HG02798 (cell line): Measurements from ENCODE around the gene GDF2.

Experiments used
- ATAC-seq: cut with Tn5 transposase; IDR thresholded peaks from one replicate; pipeline ENCODE4 v1.9.1; 2021; ENCODE audit warnings: mild to moderate bottlenecking; ENCODE audit not compliant: unreplicated experiment, poor library complexity

The GDF2 gene

DNA sequence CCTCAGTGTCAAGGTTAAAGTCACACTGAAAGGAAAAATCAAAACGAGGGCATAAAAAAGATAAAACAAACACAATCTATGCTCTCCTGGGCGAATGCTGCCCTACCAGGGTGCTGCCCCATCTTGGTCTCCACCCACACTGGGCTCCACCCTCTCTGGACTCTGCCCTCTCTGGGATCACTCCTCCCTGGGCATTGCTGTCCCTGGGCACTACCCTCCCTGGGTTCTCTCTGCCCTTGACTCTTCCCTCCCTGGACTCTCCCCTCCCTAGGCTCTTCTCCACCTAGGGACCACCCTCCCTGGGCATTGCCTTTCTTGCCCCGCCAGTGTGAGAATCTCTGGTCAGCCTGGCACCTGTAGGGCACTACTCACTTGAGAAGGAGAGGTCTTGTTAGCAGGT, 8.6 kb downstream of the GDF2 start:
- no peak for ATAC-seq

DNA sequence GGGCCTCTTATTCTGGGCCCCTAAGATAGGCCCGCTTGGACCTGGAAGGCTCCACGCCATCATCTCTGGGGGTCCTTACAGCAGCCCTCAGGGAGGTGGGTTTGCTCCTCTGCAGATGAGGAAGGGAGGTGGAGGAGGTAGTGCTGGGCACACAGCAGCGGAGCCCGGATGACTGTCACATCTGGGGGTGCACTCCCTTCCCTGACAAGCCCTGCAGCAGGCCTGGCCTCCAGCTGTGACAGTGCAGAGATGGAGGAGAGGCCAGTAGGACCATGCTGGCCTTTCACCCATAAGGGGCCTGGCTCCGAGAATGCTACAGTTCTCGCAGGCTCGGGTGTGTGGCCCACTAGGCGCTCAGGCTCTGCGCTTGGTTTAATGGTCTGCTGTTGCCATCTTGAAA, 9.2 kb downstream of the GDF2 start:
- no peak for ATAC-seq

DNA sequence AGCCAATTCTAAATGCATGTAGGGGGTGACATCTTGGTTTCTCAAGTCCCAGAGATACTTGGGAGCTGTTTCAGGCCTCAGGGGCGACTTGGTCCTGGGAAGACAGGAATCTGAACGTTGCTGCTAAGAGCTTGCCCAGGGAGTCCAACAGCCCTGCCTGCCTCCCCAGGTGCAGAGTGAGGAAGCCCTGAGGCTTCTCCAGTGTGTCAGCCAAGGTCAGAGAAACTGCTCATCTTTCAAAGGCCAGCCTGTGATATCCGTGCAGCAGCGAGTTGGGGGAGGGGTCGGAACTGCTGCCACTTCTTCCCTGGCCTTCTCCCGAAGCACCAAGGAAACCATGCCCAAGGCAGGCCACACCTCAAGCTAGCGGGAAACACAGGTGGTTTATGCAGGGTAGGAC, 9.7 kb downstream of the GDF2 start:
- no peak for ATAC-seq

DNA sequence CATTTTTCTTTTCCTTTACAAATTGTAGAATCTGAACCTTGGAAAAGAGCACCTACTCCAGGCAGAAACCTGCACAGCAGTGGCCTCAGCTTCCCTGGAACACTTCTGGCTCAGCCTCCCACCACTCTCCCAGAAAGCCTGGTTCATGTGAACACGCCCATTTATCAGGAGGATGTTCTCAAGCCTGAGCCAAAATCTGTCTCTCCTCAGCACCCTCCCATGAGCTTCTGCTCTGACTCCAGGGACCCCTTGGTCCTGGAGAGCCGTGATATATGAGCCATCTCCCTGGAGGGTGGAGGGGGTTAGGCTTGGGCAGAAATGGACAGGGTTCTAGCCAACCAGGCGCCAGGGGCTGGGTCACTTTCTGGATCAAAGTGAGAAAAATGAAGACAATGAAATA, 10.1 kb downstream of the GDF2 start:
- ATAC-seq = no peak

DNA sequence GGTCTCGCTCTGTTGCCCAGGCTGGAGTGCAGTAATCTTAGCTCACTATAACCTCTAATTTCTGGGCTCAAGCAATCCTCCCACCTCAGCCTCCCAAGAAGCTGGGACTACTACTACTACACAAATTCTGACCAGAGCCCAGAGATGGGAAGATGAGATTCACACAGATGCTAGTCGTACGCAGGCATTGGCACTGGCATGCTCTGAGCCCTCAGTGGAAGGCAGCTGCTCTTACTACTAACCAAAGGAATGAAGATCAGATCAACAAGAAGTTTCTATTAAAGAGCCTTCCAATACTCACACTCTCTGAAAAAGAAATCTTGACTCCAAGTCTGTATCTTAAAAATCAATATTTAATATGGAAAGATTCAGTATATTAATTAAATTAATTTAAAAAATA, 10.7 kb downstream of the GDF2 start:
- no peak for ATAC-seq

DNA sequence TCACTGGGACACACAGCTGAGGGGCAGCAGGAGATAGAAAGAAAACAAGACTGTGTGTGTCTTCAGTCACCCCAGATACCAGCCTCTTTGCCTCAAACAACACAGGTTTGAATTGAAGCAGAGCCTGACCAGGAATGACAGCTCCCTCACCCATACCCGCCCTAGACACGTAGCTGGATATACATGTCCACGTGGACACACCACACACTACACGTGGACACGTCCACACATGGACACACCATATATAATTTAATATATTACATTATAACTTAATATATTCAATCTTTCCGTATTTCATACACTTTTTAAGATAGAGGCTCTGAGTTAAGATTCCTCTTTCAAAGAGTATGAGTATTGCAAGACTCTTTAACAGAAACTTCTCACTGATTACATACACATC, 11.3 kb downstream of the GDF2 start:
- ATAC-seq = no peak

DNA sequence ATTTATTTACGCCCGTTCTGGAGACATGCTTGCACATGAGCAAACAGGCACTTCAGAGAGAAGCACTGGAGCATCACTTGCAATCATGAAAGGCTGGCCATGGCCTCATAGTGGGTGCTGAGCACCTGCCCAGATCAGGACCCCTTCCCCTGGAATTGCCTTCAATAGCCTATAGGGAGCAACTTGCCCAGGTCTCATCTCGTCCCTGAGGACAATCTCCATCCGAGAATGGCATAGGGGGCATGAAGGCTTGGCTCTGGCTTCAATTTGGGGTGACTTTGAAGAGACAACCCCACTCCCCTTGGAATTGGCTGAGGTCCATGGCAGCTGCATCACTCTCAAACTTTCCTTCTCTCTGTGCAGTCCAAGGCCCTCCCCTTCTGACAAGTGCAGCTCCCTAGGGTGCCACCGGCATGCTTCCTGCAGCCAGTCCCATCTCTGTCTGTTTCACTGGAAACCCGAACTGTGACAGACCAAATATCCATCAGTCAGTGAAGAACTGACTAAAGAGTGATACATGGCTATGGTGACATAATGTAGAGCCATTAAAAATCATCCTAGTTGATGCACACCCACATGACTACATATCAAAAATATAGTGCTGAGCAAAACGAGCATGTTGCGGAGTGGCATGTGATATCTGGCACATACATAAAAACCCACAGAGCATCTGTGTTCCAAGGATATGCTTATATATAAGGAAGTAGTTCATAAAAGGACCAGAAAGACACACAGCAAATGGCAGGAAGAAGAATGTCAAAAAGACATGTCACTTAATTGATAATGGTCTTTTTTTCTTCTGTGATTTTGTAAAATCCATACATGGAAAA, 12.4 kb downstream of the GDF2 start:
- ATAC-seq = no peak

DNA sequence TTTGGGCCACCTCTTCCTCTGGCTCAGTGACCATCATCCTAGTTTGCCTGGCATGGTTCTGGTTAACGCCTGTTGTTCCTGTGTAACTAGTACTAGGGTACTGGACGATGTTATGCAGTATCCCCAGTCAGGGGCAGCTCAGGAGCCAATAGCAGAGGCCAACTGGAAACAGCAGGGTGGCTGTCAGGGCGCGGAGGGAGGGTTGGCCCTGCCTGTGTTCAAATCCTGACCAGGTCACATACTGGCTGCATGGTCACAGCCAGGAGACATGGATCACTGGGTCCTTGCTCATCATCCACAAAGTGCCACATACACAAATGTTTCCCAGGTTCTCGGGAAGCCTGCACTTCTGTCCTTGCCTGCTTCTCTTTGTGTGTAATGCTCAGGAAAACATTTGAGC, 13.7 kb downstream of the GDF2 start:
- ATAC-seq = no peak

DNA sequence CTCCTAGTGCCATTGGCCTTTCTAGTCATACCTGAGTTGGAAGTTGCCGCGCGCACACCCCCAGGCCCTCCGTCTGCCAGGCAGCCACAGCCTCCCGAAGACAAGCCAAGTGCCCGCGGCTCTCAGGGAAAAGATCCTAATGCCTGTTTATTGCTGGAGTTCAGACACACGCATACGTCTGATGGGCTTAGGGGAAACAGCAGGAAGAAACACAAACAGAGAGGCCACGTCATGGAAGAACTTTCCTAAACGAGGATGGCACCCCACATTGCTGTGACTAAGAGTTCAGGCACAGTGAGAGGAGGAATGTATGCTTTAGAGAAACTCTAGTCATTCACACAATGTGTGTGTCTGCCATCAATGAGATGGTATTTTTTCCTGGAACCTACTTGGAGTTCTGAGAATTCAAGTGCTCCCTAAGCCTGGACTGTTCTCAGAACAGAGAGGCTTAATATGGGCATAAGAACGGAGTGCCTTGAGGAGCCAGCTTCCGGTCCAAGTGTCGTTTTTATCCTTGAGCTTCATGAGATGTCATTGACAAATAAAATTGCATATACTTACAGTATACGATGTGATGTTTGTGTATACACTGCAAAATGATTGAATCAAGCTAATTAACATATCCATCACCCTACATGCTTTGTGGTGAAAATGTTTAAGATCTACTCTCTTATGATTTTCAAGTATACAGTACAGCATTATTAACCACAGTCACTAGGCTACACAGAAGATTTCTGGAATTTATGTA, 14.3 kb downstream of the GDF2 start:
- ATAC-seq = no peak

DNA sequence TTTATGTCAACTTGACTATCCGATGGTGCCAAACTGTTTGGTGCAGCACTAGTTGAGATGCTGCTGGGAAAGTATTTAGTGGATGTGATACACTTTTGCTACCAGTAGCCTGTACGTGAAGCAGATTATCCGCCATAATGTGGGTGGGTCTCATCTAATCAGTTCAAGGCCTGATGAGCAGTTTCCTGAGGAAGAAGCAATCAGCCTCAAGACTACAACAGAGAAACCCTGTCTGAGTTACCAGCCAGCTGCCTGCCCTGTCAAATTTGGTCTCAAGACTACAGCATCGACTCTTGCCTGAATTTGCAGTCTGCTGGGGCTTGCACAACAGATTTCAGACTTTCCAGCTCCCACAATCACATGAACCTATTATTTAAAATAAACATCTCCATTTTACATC, 15.1 kb downstream of the GDF2 start:
- ATAC-seq = no peak

DNA sequence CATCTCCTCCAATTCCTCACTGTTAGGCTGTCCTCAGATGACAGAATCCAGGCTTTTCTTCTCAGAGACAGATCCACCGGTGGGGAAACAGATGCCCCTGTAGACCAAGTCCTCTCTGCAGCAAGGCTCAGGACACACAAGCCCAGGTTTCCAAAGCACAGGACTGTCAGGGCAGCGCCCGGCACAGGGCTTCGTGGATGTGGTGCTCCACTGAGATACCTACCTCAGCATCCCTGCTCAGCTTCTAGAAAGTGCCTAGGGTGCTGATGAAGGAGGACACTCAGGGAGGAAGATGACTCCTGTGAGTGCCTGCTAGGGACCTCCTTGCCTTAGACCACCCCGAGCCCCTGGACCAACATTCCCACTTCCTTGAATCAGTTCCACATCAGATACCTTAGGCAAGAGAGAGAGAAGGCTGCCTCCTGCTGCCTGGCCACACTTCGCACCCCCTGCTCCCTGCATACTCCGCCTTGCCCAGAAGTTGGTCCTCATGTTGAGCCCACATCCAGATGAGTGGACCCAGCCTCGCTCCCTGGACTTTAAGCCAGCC, 17.0 kb downstream of the GDF2 start:
- no peak for ATAC-seq

DNA sequence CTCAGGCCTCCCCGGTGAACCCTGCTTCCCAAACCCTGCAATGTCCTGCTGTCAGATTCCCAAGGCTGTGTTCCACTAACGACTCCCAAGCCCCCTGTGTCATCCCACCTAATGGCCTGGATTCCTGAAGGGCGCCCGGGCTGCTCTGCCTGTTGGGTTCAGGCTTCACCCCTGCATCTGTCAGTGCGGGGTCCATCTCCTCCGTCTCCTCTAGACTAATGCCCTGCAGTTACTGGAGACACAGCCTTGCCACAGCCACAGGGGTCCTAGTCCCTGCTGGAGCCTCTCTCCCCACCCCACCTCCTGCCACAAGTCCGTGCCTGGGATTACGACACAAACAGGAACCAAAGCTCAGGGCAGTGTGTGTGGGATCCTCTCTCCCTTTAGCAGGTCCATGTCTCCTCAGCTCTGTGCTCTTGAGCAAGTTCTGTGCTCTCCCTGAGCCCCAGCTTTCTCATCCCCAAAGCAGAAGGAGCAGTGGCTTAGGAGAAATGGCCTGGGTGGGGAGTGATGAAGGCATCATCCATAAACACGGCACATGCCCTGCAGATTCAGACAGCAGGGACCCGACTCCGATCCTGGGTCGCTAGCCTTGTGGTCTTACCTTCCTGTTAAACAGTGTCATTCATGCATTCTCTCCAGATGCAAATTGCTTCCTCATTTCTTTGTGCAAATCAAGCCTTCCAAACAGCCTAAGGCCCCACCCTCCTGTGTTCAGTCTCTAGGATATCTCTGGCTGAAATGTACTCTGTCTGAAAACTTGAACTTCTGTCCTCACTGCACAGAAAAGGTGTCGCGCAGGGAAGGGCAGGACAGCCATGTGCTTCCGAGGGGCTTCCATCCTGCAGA, 17.7 kb downstream of the GDF2 start:
- ATAC-seq = no peak

DNA sequence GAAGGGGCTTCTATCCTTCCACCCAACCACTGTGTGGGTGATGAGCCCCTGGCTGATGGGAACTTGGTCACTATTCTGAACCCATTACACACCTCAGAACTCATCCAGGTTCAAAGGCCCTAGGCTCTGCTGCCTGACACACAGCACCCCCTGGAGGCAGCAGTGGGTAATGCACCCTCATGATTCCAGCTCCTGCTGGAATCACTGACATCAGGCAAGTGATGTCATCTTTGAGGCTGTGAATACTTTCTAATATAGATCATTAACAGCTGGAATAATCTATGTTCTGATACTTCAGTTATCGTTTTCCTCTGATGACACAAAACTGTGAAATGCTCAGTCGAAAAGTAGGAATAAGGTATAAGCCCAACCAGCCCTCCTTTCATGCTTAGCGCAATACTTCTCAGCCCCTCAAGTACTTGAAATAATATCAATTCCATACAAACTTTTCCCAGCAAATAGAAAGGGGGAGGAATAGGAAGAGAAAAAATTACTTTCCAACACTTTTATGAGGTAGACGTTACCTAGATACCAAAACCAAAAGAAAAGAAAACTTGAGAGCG, 18.4 kb downstream of the GDF2 start:
- peak; percentile 63 for ATAC-seq

DNA sequence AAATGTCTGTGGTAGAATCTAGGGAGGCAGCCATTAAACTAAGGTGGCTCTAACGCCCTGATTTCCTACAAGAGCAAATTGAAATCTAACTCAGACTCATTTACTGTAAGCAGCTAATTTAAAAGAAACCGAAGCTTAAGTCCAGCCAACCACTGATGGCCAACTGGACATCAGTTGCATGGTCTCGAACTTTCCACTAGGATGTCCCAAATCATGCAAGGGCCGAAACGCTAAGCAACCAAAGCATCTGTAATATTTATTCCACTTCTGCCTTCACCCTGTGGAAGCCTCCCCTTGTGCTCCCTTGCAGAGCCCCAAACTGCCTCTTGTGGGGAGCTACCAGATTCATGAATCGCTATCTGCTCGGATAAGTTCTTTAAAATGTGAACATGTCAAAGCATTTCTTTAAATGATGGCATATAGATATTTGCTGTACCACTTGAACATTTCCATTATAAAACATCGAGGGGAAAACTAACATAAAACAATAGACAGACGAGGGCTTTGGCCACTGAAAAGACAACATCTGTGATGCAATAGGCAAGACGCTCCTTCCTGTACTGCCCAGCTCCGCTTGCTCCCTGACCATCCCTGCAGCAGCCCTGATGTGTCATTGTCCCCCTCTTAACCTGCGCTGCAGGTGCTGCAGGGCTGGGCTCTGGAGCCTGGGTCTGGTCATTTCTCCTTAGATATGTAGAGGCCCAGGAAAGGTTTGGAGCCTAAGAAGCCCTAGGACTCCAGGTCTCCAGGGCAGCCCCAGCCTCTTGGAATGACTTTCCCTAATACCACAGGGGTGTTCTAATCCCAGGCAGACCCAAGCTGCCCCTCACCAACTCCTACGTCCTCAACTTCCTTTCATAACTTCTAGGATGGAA, 23.0 kb downstream of the GDF2 start:
- ATAC-seq = no peak

DNA sequence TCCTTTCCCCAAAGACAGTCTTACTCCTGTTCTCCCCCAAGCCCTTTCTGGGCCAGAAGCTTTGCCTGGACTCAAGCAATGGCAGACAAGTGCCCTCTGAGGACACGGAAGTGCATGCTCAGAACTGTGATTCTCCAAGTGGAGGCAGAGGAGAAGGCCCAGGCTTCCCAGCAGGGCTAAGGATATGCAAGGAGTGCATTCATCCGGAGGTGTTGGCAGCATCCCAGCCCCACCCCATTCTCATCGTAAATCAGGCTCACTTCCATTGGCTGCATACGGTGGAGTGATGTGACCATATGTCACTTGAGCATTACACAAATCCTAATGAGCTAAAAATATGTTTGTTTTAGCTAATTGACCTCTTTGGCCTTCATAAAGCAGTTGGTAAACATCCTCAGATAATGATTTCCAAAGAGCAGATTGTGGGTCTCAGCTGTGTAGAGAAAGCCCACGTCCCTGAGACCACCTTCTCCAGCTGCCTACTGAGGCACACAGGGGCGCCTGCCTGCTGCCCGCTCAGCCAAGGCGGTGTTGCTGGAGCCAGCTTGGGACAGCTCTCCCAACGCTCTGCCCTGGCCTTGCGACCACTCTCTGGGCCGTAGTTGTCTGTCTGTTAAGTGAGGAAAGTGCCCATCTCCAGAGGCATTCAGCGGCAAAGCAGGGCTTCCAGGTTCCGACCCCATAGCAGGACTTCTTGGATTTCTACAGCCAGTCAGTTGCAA, 24.5 kb downstream of the GDF2 start:
- ATAC-seq = no peak

DNA sequence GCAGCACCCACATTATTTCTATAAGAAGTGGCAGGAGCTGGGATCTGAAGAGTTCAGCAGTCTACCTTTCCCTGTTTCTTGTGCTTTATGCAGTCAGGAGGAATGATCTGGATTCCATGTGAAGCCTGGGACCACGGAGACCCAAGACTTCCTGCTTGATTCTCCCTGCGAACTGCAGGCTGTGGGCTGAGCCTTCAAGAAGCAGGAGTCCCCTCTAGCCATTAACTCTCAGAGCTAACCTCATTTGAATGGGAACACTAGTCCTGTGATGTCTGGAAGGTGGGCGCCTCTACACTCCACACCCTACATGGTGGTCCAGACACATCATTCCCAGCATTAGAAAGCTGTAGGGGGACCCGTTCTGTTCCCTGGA, 25.0 kb downstream of the GDF2 start:
- no peak for ATAC-seq

DNA sequence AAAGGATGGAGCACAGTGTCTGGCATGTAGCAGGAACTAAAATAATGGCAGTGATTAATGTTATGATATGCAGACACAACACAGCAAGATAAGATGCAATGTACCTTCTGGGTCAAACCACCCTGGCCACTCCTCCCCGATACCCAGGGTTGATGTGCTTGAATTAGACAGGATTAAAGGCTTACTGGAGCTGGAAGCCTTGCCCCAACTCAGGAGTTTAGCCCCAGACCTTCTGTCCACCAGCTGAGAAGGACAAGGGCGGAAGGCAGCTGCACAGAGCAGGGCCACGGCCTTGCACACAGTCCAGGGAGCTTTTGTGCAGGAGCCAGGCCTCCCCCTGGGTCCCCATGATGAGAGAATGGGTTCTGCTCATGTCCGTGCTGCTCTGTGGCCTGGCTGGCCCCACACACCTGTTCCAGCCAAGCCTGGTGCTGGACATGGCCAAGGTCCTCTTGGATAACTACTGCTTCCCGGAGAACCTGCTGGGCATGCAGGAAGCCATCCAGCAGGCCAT, 25.9 kb downstream of the GDF2 start, which contains the start of gene RBP3:
Gene RBP3 (plus strand): TSS at position 226 of the 514 bp plus-strand sequence. CDS start 122 bp downstream, at position 348.
- ATAC-seq = no peak

DNA sequence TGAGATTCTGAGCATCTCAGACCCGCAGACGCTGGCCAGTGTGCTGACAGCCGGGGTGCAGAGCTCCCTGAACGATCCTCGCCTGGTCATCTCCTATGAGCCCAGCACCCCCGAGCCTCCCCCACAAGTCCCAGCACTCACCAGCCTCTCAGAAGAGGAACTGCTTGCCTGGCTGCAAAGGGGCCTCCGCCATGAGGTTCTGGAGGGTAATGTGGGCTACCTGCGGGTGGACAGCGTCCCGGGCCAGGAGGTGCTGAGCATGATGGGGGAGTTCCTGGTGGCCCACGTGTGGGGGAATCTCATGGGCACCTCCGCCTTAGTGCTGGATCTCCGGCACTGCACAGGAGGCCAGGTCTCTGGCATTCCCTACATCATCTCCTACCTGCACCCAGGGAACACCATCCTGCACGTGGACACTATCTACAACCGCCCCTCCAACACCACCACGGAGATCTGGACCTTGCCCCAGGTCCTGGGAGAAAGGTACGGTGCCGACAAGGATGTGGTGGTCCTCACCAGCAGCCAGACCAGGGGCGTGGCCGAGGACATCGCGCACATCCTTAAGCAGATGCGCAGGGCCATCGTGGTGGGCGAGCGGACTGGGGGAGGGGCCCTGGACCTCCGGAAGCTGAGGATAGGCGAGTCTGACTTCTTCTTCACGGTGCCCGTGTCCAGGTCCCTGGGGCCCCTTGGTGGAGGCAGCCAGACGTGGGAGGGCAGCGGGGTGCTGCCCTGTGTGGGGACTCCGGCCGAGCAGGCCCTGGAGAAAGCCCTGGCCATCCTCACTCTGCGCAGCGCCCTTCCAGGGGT, 26.6 kb downstream of the GDF2 start:
- ATAC-seq = no peak
